ENCODE data around the gene PAGE4.

Gene PAGE4

GRCh38 chrX:49799828-49800227 is 29.3 kb upstream of the PAGE4 start:
- H3K27ac ChIP-seq, result no peak overlapping the region

GRCh38 chrX:49809891-49810632 is 19.0 kb upstream of the PAGE4 start:
- Histone ChIP-seq H4K20me1 (ENCODE audit: insufficient read depth) (no peaks in the 10 kb centered on the region), H3K9ac (no peak overlapping the region), H3K27ac (no peak overlapping the region), H3K4me3 (IDR thresholded peaks at IDR 0.05; ENCODE audit: insufficient read depth, low read depth, low read length) (no peak overlapping the region), H3K36me3 (ENCODE audit: insufficient read depth) (no peaks in the 10 kb centered on the region), H3K79me2 (ENCODE audit: insufficient read depth, low read depth) (no peaks in the 10 kb centered on the region), H2AFZ (ENCODE audit: low read depth) (no peak overlapping the region), H3K27me3 (ENCODE audit: insufficient read depth, low read depth) (no peaks in the 10 kb centered on the region), H3K4me2 (no peak overlapping the region), H3K4me1 (ENCODE audit: low read depth, poor library complexity, severe bottlenecking) (no peaks in the 10 kb centered on the region)
- no peak for TF ChIP-seq CTCF (conservative IDR thresholded peaks at IDR 0.05; ENCODE audit: low read depth, low read length)

More at GRCh38 chrX:49799828-49800227, 29.3 kb upstream of the PAGE4 start:
- H3K36me3 ChIP-seq (ENCODE audit: insufficient read depth), result no peaks in the 10 kb centered on the region
- TF ChIP-seq CTCF (conservative IDR thresholded peaks at IDR 0.05; ENCODE audit: low read depth, low read length), result no peak
- H3K79me2 ChIP-seq (ENCODE audit: insufficient read depth, low read depth), result no peaks in the 10 kb centered on the region
- H3K4me1 ChIP-seq (ENCODE audit: low read depth, poor library complexity, severe bottlenecking), result no peaks in the 10 kb centered on the region
- no peak overlapping the region for H3K4me3 ChIP-seq (IDR thresholded peaks at IDR 0.05; ENCODE audit: insufficient read depth, low read depth, low read length)
- H4K20me1 ChIP-seq (ENCODE audit: insufficient read depth), result no peaks in the 10 kb centered on the region
- no peak overlapping the region for H2AFZ ChIP-seq (ENCODE audit: low read depth)
- no peaks in the 10 kb centered on the region for H3K27me3 ChIP-seq (ENCODE audit: insufficient read depth, low read depth)
- H3K4me2 ChIP-seq, result no peak overlapping the region
- no peak overlapping the region for H3K9ac ChIP-seq

- no peaks in the 10 kb centered on the region for H3K79me2 ChIP-seq (ENCODE audit: insufficient read depth, low read depth)
- no peak overlapping the region for H3K4me3 ChIP-seq (IDR thresholded peaks at IDR 0.05; ENCODE audit: insufficient read depth, low read depth, low read length)
- H3K27ac ChIP-seq, result no peak overlapping the region
- H3K27me3 ChIP-seq (ENCODE audit: insufficient read depth, low read depth), result no peaks in the 10 kb centered on the region
- H3K4me1 ChIP-seq (ENCODE audit: low read depth, poor library complexity, severe bottlenecking), result no peaks in the 10 kb centered on the region
- no peak for TF ChIP-seq CTCF (conservative IDR thresholded peaks at IDR 0.05; ENCODE audit: low read depth, low read length)
- H4K20me1 ChIP-seq (ENCODE audit: insufficient read depth), result no peaks in the 10 kb centered on the region
- no peaks in the 10 kb centered on the region for H3K36me3 ChIP-seq (ENCODE audit: insufficient read depth)
- H3K9ac ChIP-seq, result no peak overlapping the region
- H3K4me2 ChIP-seq, result no peak overlapping the region
- H2AFZ ChIP-seq (ENCODE audit: low read depth), result no peak overlapping the region
Measured at GRCh38 chrX:49812177-49812576, 16.9 kb upstream of the PAGE4 start.

GRCh38 chrX:49816435-49816834 is 12.7 kb upstream of the PAGE4 start:
- Histone ChIP-seq H3K4me1 (ENCODE audit: low read depth, poor library complexity, severe bottlenecking) (no peaks in the 10 kb centered on the region), H4K20me1 (ENCODE audit: insufficient read depth) (no peaks in the 10 kb centered on the region), H2AFZ (ENCODE audit: low read depth) (no peak overlapping the region), H3K4me3 (IDR thresholded peaks at IDR 0.05; ENCODE audit: insufficient read depth, low read depth, low read length) (no peak overlapping the region), H3K4me2 (no peak overlapping the region), H3K79me2 (ENCODE audit: insufficient read depth, low read depth) (no peaks in the 10 kb centered on the region), H3K36me3 (ENCODE audit: insufficient read depth) (no peaks in the 10 kb centered on the region), H3K27ac (no peak overlapping the region), H3K27me3 (ENCODE audit: insufficient read depth, low read depth) (no peaks in the 10 kb centered on the region), H3K9ac (no peak overlapping the region)
- TF ChIP-seq CTCF (conservative IDR thresholded peaks at IDR 0.05; ENCODE audit: low read depth, low read length), result no peak
